NCI-H526 treated with DMSO at 0.1 percent for 48 hours (cell line): Measurements from ENCODE around the gene UBE2F.

Experiments
- DNase-seq: peaks from one replicate; lab custom pipeline; 2025; lab: John Stamatoyannopoulos, UW

UBE2F gene, protein sequence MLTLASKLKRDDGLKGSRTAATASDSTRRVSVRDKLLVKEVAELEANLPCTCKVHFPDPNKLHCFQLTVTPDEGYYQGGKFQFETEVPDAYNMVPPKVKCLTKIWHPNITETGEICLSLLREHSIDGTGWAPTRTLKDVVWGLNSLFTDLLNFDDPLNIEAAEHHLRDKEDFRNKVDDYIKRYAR

DNA sequence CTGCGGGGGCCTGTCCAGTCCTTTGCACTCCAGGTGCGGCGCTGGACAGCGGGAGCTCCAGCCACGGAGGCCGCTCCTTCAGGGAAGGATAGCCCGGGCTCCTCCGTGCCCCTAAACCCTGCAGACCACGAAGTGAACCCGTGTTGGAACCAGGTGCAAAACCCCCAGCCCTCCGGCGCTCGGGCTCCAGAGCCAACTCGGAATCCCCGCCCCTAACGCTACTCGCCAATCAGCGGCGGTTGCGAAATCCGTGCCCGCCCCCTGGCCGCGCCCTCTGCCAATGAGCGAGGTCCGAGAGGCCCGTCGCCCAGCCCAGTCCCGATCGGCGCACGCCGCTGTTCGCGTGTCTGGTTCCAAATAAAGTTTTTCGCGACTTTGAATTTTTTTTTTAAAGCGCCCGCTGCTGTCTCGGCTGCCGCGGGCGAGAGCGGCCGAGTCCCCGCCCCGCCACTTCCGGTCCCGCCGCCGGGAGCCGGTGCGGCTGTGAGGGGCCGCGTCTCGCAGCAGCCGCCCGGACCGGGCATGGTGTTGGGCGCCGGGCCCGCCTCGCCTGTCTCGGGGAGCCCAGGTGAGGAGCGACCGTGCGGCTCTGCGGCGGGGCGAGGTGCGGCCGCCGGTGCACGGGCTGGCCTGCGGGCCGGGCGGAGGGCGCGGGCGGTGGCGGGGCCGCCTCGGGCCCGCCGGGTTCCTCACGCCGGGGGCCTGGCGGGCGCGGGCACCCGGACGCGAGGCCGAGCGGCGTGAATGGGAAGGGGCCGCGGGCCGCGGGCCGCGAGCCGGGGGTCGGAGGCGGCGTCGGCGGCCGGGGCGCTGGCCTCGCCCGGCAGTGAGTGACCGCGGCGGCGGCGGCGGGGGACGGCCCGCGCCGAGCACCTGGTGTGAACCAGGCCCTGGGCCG is at the start of gene UBE2F:
TSS of gene UBE2F (plus strand) at position 450 of the 898 bp plus-strand sequence. CDS start 6,094 bp downstream, outside the sequence.
- peak; percentile 96 for DNase-seq

DNA sequence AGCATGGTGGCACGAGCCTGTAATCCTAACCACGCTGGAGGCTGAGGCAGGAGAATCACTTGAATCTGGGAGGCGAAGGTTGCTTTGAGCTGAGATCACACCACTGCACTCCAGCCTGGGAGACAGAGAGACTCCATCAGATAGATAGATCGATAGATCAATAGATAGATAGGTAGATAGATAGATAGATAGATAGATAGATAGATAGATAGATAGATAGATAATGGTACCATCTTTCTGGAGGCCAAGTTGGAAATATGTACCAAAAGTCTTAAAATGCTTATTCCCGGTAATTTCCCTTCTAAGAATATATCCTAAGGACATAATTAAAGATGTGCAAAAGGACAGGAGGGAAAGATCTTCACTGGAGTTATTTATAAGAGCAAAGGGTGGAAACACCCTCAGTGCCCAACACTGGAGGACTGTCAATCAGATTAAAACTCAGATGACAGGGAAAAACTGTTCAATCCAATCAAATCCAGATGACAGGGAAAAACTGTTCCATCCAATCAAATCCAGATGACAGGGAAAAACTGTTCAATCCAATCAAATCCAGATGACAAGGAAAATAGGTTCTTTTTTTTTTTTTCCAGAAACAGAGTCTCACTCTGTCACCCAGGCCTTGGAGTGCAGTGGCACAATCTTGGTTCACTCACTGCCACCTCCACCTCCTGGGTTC is 49.0 kb upstream of the UBE2F start:
- no peak for DNase-seq

DNA sequence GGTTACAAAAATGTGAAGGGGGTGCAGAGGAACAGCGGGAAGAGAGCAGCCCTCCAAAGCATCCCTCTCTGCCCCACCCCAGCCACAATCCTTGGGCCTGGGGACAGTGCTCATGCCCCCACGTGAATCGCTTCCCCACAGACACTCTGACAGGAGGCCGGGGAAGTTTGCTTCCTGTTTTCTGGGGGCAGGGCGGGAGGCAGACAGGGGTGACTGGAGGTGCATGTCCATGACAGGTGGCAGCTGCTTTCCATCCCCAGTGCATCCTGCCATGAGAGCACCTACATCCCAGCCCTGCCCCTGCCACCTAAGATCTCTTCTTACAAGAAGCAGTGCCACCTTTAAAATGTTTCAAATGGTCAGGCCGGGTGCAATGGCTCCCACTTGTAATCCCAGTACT is 47.2 kb upstream of the UBE2F start:
- no peak for DNase-seq

DNA sequence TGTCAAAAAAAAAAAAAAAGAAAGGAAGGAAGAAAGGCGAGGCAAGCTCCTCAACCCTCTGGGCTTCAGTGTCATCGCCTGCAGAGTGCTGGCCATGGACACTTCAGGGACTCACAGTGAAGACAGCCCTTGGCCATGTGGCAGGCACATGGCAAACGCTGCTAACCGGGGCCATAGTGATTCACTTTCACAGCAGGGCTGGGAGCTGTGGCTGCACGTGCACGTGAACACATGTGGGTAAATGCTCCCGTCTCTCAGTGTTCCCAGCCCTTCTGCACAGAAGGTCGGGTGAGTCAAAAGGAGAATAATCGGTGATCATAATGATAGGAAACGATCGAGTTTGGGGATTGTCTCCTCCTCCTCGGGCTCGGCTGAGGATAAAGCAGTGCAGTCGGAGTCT is 46.1 kb upstream of the UBE2F start:
- DNase-seq, result no peak

DNA sequence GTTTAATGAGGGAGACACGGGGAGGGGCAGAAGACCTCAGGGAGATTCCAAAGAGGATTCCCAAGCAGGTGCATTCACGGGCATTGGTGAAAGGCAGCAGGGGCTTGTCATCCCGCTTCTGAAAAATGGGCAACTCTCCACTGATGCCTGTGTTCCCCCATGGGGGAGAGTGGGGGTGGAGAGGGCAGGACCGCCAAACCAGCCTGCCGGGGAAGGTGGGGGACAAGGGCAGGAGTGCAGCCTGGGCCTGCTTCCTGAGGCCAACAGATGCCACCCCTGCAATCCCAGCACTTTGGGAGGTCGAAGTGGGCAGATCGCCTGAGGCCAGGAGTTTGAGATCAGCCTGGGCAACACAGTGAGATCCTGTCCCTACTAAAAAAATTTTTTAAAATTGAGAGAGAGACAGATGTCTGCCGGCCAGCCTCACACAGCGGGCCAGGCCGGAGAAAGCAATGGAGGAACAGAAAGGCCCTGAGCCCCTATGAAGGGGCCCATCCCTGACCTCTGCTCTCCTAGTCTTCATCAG is 44.8 kb upstream of the UBE2F start:
- peak; percentile 32 for DNase-seq

DNA sequence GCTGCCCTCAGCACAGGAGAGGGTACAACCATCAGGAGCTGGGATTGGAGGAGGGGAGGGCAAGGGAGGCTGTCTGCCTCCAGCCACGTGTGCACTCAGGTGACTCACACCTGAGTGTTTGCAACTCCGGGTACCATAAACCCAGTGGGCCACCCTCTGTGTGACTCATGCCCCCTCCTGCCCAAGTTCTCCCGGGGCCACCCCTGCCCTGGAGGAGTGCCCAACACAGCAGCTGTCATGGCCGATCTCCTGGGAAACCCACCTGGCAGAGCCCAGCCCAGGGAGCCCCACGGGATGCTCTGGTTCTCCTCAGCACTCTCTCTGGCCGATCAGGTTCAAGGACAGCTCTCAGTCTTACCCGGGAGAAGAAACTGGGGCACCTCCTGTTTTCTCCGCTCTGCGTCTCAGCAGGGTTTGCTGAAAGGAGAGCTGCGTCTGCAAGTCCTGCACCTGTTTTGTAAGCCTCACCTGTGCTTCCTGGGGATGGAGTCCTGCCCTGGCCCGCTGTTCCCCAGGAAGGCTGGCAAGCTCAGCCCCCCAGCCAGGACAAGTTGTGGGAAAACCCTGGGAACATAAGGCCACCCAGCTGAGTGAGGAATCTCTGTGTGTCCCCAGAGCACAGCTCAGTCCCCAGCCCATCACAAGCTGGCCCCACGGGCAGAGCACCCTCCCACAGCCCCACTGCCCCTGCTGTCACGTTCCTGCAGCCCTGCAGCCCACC is 44.0 kb upstream of the UBE2F start:
- DNase-seq, result no peak

DNA sequence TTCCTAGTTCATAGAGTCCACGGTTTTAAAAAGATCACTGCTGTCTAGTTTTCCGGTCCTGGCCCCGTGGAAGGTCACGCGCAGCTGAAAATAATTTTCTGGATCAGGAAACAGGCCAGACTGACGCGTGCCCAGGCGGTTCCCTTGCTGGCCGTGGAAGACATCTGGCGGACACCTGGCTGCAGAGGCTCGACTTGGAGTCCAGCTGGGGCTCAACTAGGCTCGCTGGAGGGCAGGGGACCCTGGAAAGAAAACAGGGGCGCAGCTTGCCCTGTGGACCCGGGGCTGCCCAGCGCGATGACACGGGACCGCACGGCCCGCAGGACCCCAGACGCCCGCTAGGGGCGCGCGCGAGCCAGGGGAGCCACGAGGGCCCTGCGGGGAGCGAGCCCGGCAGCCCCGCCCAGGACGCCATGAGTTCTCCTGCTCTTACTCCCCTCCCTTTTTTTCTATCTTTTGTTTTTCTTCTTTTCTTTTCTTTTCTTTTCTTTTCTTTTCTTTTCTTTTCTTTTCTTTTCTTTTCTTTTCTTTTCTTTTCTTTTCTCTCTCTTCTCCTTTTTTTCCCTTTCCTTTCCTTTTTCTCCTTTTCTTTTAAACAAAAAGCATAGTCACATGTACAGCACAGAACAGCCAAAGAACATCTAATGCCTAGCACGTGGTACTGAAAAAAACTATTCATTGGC is 43.2 kb upstream of the UBE2F start:
- DNase-seq, result peak; percentile 27

DNA sequence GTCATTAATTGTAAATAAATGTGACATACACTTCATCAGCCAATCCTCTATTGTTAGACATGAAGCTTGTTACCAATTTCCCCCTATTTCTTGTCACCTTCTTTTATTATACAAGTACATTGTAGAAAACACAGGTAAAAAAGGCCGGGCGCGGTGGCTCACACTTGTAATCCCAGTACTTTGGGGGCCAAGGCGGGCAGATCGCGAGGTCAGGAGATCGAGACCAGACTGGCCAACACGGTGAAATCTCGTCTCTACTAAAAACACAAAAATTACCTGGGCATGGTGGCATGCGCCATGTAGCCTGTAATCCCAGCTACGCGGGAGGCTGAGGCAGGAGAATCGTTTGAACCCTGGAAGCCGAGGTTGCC is 42.7 kb upstream of the UBE2F start:
- DNase-seq, result no peak

DNA sequence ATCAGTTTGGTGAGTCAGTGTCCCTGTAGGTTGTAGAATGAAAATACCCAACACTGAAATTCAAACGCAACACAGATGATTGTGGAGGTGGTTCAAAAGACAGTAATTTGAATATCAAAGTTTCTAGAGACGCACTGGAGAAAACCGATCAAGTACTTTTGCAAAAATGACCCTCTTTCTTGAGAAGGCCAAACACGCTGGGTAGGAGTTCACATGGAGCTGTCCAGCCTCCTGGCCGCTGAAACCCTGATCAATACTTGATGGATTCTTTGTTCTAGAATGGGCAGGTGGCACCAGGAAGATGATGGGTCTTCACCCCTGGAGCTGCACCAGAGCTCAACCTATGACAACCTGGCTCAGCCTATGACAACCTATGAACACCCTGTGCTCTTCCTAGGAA is 39.7 kb upstream of the UBE2F start:
- no peak for DNase-seq

DNA sequence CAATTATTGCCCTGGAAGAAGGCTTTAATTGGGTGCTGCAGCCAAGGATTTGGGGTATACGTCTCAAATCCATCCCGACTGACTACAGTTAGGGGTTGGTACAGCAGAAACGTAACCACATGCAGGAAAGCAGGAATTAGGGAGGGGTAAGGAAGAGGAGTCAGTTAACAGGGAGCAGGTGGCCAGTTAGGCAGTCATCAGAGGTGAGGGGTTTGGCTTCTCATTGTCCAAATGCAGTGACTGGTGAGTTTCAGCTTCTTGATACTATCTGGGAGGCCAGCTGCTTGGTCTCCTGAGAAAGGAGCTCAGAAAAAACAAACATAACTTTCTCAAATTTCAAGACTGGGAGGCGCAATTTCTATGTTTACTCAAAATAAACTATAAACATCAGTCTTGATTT is 38.8 kb upstream of the UBE2F start:
- DNase-seq, result no peak

DNA sequence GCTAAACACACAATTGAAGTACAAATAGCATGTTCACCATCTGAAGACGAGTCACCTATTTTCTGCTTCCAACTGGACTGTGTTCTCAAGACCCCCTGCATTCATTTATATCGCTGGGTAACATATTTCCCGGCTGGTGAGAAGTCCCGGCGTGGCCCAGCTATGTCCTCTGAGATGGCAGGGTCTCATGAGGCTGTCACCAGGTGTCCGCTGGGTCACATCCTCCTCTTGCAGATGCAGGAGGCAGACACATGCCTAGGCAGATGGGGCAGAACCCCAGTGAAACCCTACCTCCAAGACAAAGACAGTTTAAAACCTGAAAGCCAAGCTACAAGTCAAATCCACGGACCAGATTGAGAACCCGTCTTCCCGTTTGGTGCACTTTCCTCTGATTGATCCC is 36.8 kb upstream of the UBE2F start:
- DNase-seq, result no peak

DNA sequence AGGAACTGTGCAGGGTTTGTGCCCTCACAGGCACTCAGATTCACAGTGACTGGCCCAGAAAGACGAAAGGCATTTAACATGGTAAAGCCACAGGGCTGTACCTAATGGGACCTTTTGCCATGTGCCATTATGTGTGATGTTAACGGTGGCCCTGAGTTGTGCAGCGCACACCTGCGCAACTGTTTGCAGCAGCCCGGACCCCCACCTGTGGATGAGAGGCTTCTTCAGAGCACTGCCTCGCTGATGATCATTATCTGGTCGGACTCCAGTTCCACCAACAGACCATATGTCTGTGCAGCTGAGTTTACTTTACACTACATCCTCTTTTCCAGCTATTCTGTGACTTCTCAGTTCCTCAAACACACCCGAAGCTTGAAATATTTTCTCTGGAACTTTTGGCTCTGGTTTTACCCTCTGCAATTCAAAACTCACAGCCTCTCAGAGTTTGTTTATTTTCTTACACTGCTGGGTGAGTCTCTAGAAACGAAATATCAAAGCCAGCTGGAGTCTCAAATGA is 35.6 kb upstream of the UBE2F start:
- DNase-seq, result no peak

DNA sequence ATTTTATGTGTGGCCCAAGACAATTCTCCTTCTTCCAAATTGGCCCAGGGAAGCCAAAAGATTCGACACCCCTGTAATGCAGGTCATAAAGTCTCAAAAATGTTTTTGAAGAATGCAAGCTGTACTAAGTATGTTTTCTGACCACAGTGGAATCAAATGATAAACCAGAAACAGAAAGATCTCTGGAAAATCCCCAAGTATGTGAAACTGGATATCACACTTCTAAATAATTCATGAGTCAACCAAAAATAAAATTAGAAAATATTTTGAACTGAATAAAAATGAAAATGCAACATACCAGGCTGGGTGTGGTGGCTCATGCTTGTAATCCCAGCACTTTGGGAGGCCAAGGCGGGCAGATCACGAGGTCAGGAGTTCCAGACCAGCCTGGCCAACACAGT is 34.1 kb upstream of the UBE2F start:
- DNase-seq, result no peak

DNA sequence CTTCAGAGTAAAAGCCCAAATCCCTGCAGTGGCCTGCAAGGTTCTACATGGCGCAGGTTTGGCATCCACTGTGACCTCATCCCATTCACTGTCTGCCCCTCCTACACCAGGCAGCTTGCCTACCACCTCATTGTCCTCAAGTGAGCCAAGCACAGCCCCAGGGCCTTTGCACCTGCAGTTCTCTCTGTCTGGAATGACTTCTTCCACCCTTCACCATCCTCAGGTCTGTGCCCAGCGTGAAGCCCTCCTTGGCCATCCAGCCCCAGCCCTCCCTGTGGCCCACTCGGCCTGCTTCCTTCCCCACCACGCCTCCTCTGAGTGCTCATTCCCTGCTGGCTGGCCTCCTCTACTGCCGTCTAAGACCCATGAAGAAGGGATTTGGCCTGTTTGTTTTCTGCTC is 32.6 kb upstream of the UBE2F start:
- DNase-seq, result no peak

DNA sequence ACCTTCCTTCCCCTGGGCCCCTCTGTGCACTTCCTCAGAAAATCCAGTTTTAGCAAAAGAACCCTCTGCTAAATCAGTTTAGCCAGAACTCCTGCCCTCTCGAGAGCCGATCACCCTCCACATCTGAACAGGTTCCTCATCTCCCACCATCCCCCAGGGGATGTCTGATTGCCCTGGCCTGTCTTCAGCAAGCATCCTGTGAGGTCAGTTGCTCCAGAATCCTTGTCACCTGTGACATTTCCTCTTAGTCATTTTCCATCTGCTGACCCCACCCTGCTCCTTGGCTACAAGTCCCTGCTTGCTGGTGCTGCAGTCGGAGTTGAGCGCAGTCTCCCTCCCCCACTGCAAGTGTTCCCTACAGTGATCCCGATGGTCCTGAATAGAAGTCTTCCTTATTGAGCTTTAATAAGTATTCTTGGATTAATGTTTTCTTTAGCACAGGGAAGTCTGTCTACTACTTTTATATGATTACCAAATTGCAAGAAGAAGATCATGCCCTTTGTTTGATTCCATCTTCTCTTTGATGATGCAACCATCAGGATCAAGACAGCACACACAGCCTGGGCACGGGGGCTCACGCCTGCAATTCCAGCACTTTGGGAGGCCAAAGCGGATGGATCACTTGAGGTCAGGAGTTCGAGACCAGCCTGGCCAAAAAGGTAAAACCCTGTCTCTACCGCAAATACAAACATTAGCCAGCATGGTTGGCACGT is 30.9 kb upstream of the UBE2F start:
- no peak for DNase-seq

DNA sequence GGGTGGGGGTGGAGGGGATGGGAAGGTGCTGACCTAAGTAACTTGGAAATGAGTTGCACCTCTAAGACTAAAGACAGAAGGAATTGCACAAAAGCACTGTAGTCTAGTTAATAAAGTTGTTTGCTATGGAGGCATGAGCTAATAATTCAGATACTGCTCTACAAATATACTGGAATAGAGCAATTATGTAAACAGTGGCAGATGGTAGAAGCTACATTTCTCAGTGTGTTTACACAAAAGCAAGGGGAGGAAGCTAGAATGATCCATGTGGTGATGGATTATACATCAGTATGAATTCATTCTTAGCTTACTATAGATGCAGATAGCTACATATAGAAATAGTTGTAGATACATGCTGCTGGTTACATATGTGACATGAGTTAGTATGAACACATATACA is 27.6 kb upstream of the UBE2F start:
- DNase-seq, result no peak

DNA sequence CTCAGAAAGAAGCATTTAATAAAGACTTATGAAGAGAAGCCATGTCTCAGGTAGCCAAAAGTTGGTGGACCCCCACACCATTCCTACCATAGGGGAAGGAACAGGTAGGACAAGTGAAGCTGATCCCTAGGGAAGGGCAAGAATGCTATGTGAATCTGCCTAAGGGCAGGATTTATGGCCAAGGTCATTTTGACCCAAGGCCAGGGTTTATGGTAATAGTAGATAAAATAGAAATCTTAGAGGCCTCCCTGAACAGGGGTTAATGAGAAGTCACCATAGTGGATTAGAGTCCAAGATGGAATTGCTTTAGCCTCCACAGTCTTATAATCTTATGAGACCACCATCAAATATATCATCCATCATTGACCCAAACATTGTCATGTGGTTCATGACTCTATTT is 26.0 kb upstream of the UBE2F start:
- no peak for DNase-seq

DNA sequence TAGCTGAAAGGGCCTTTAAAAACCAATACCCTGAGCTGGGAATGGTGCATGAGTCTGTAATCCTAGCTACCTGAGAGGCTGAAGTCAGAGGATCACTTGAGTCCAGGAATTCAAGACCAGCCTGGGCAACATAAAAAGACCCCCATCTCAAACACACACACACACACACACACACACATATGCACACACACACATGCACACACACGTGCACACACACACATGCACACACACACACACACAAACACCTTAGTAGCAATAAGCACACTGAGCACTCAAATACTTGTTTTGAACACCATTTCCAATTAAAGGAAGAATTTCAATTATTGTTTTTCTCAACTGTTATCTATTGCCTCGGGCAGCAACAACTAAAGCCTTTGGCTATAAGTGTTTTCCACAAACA is 25.6 kb upstream of the UBE2F start:
- no peak for DNase-seq

DNA sequence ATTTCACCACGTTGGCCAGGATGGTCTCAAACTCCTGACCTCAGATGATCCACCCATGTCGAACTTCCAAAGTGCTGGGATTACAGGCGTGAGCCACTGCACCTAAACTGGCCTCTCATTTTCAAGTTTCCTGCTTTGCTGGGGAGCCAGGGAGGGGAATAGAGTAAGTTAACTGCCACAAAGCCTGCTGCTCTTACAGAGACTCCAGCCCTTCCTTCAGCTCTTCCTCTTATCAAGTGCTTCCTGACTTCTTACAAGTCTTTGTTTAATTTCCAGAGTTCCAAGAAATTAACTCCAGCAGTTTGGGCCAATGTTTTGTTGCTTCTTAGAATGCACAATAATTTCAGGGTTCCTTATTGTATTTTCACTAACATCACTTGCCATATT is 24.3 kb upstream of the UBE2F start:
- no peak for DNase-seq

DNA sequence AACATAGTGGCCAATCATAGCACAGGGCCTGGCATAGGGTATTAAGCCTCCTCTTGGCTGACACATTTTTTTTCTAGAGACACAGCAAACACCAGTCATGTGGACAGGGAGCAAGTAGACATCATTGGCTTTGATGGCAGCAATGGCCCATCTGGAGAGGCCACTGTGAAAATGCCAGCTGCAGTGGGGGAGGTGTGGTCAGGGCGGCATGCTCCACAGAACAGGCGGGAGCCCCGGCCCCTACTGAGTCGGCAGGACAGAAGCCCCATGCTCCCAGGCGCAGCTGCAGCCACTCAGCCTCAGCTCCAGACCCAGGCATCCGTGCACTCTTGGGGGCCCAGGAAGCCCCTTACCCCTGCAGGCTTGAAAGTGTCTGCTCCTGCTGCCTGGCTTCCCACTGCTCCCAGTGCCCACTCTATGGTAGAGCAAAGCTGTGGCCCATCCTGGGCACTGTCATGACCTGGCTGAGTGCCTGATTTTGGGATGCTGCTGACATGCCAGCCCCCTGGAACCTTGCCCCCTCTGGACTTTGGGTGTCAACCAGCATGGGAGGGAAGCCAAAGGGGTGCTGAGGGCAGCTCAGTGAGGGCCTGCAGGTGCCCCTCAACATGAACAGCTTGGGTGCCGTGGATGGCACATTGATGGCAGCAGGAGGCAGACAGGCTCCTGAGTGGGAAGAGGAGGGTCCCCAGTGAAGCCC is 23.3 kb upstream of the UBE2F start:
- no peak for DNase-seq
